ENCODE measurements around the gene ADCY4.

DNA sequence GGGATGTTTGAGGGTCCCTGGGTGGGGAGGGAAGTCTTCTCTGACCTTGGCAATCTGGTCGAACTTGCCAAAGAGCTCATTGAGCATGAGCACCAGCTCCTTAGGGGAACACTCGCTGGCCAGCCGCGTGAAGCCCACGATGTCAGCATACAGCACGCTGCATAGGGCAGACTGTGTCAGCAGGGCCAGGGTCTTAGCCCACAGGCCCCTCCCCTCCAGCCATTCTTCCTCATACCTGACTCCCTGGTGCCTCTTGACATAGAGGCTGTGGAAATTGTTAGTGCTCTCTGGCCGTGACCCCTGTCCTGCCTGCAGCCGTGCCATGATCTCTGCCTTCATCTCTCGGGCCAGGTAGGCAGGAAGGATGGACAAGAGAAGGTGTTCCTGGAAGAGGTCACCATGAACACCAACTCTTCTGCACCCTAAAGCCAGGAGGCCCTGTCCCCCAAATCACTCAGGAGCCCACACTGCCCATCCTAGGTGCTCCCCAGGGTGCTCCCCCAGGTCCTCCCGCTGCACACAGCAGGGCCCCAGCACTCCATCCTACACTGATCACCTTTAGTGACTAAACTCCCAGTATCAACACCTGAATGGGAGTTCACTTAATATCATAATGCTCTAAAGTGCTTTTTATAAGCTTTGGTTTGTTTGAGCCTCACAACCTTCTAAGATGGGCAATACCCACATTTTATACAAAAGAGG lies 3.7 kb downstream of the ADCY4 start:
- no peak for TF ChIP-seq ATAD3A (CRISPR knock-in tag; IDR thresholded peaks at IDR 0.05)
- TF ChIP-seq NCOR1 (IDR thresholded peaks at IDR 0.05; ENCODE audit: borderline replicate concordance, low read length) = no peak

All from HepG2 (cell line).